ENCODE results near the gene CELA2A.
"Not testable (repeated sequence)": the region's sequence is repeated elsewhere in the genome, so short reads cannot be mapped to it uniquely, and the experiment has no call there.

The CELA2A gene

GRCh38 chr1:15445390-15446122, 11.0 kb upstream of the CELA2A start:
- no peak for FAIRE-seq

GRCh38 chr1:15446212-15446611, 10.3 kb upstream of the CELA2A start:
- no peak for FAIRE-seq

GRCh38 chr1:15448877-15449462, 7.6 kb upstream of the CELA2A start:
- no peak for FAIRE-seq

GRCh38 chr1:15449567-15449966, 7.0 kb upstream of the CELA2A start:
- FAIRE-seq = no peak

- FAIRE-seq = no peak
These were observed 5.4 kb upstream of the CELA2A start for GRCh38 chr1:15451014-15451722.

- FAIRE-seq = no peak
These were observed 4.3 kb upstream of the CELA2A start for GRCh38 chr1:15452216-15452615.

- FAIRE-seq = no peak
These were observed 3.5 kb upstream of the CELA2A start for GRCh38 chr1:15452866-15453571.

GRCh38 chr1:15453734-15454133, 2.8 kb upstream of the CELA2A start:
- no peak for FAIRE-seq

- no peak for FAIRE-seq
These were observed 2.3 kb upstream of the CELA2A start for GRCh38 chr1:15454256-15454655.

GRCh38 chr1:15455522-15455921, 1.0 kb upstream of the CELA2A start:
- no peak for FAIRE-seq

- no peak for FAIRE-seq
These were observed 1.1 kb downstream of the CELA2A start for GRCh38 chr1:15457585-15457984.

- FAIRE-seq = not testable (repeated sequence)
These were observed 1.9 kb downstream of the CELA2A start for GRCh38 chr1:15458388-15458787.

- no peak for FAIRE-seq
These were observed 3.5 kb downstream of the CELA2A start for GRCh38 chr1:15459771-15460707.

GRCh38 chr1:15460708-15461095, 4.2 kb downstream of the CELA2A start:
- no peak for FAIRE-seq

GRCh38 chr1:15463064-15463800, 6.7 kb downstream of the CELA2A start:
- FAIRE-seq = not testable (repeated sequence)

GRCh38 chr1:15463926-15464322, 7.4 kb downstream of the CELA2A start:
- not testable (repeated sequence) for FAIRE-seq

GRCh38 chr1:15465674-15466073, 9.1 kb downstream of the CELA2A start:
- no peak for FAIRE-seq

- not testable (repeated sequence) for FAIRE-seq
These were observed 10.6 kb downstream of the CELA2A start for GRCh38 chr1:15466955-15467625.

- no peak for FAIRE-seq
These were observed 11.6 kb downstream of the CELA2A start for GRCh38 chr1:15468145-15468544.

- no peak for FAIRE-seq
These were observed 12.8 kb downstream of the CELA2A start for GRCh38 chr1:15469361-15469760.

All from colon (tissue), 2 donors.